IPS DF 6.9 (cell line): ENCODE measurements around the gene GPM6B.

Experiments
- DNase-seq: peaks from one replicate; pipeline ENCODE4 v3.0.0-alpha.2; 2013; ENCODE audit warnings: low read depth, low spot score
- H3K27ac ChIP-seq: one replicate; pipeline ENCODE4 v1.5.1; 2013; ENCODE audit warnings: low read length, control low read depth
- H3K27me3 ChIP-seq: 2 replicates; pipeline ENCODE4 v1.6.1; 2013; ENCODE audit warnings: mild to moderate bottlenecking, low read length; ENCODE audit not compliant: control insufficient read depth, insufficient read depth
- H3K36me3 ChIP-seq: 2 replicates; pipeline ENCODE4 v1.6.1; 2013; ENCODE audit warnings: low read length; ENCODE audit not compliant: control insufficient read depth, insufficient read depth
- H3K4me1 ChIP-seq: 2 replicates; pipeline ENCODE4 v1.6.1; 2013; ENCODE audit warnings: low read length; ENCODE audit not compliant: control insufficient read depth, insufficient read depth
- H3K4me3 ChIP-seq: 2 replicates; pipeline ENCODE4 v1.5.1; 2013; ENCODE audit warnings: mild to moderate bottlenecking, low read length
- H3K9me3 ChIP-seq: 2 replicates; pipeline ENCODE4 v1.6.1; 2013; ENCODE audit warnings: low read length, inconsistent platforms; ENCODE audit not compliant: control insufficient read depth, insufficient read depth
- WGBS: extraction: QIAGEN DNeasy Blood & Tissue Kit; methylation state at CpG from one replicate; pipeline ENCODE4 v1.1.7; 2013; ENCODE audit warnings: mixed read lengths, missing lambda C conversion rate; ENCODE audit not compliant: insufficient read length, insufficient coverage; 5-methylcytosine and 5-hydroxymethylcytosine counted together

Gene GPM6B

GRCh38 chrX:13755254-13755653, 61.6 kb downstream of the GPM6B start:
- no peaks in the 10 kb centered on the region for H3K4me1 ChIP-seq
- H3K36me3 ChIP-seq: no peaks in the 10 kb centered on the region
- DNase-seq: no peak
- H3K4me3 ChIP-seq: no peak overlapping the region
- H3K27me3 ChIP-seq: no peaks in the 10 kb centered on the region
- no peaks in the 10 kb centered on the region for H3K9me3 ChIP-seq
- no peak overlapping the region for H3K27ac ChIP-seq
- WGBS: no CpG with 5 or more reads among the region's 1 CpG

- no peaks in the 10 kb centered on the region for H3K27me3 ChIP-seq
- H3K4me1 ChIP-seq: no peaks in the 10 kb centered on the region
- WGBS: no CpG with 5 or more reads among the region's 1 CpG
- H3K27ac ChIP-seq: no peak overlapping the region
- no peak for DNase-seq
- no peaks in the 10 kb centered on the region for H3K9me3 ChIP-seq
- H3K36me3 ChIP-seq: no peaks in the 10 kb centered on the region
- H3K4me3 ChIP-seq: no peak overlapping the region
These were observed 62.1 kb downstream of the GPM6B start for GRCh38 chrX:13754765-13755164.

- H3K4me1 ChIP-seq: no peaks in the 10 kb centered on the region
- H3K27me3 ChIP-seq: no peaks in the 10 kb centered on the region
- DNase-seq: no peak
- H3K27ac ChIP-seq: no peak overlapping the region
- H3K36me3 ChIP-seq: no peaks in the 10 kb centered on the region
- no peaks in the 10 kb centered on the region for H3K9me3 ChIP-seq
- no peak overlapping the region for H3K4me3 ChIP-seq
- no CpG with 5 or more reads among the region's 3 CpGs for WGBS
These were observed 64.2 kb downstream of the GPM6B start for GRCh38 chrX:13752646-13753045.

GRCh38 chrX:13752141-13752540, 64.8 kb downstream of the GPM6B start:
- no peak overlapping the region for H3K4me3 ChIP-seq
- H3K4me1 ChIP-seq: no peaks in the 10 kb centered on the region
- no peaks in the 10 kb centered on the region for H3K36me3 ChIP-seq
- H3K9me3 ChIP-seq: no peaks in the 10 kb centered on the region
- no peak overlapping the region for H3K27ac ChIP-seq
- no peaks in the 10 kb centered on the region for H3K27me3 ChIP-seq
- whole genome bisulfite sequencing: no CpG with 5 or more reads among the region's 3 CpGs
- DNase-seq: no peak

- no peak overlapping the region for H3K4me3 ChIP-seq
- H3K4me1 ChIP-seq: no peaks in the 10 kb centered on the region
- H3K27ac ChIP-seq: no peak overlapping the region
- no peaks in the 10 kb centered on the region for H3K27me3 ChIP-seq
- H3K36me3 ChIP-seq: no peaks in the 10 kb centered on the region; the same call in 1 of the 2 replicates
- no peaks in the 10 kb centered on the region for H3K9me3 ChIP-seq
- no peak for DNase-seq
These were observed 66.1 kb downstream of the GPM6B start for GRCh38 chrX:13750812-13751211.

- DNase-seq: no peak
- Histone ChIP-seq H3K9me3 (no peaks in the 10 kb centered on the region), H3K36me3 (no peaks in the 10 kb centered on the region; the same call in 1 of the 2 replicates), H3K4me3 (no peak overlapping the region), H3K27ac (no peak overlapping the region), H3K4me1 (no peaks in the 10 kb centered on the region), H3K27me3 (no peaks in the 10 kb centered on the region)
These were observed 66.7 kb downstream of the GPM6B start for GRCh38 chrX:13750204-13750603.

- Histone ChIP-seq H3K4me3 (no peak overlapping the region), H3K4me1 (no peaks in the 10 kb centered on the region), H3K27me3 (no peaks in the 10 kb centered on the region), H3K36me3 (peaks cover 4% of the 10 kb centered on the region; the same call in 1 of the 2 replicates), H3K27ac (no peak overlapping the region), H3K9me3 (no peaks in the 10 kb centered on the region)
- no CpG with 5 or more reads among the region's 3 CpGs for WGBS
- DNase-seq: no peak
These were observed 68.4 kb downstream of the GPM6B start for GRCh38 chrX:13748486-13748885.

GRCh38 chrX:13747836-13748235, 69.1 kb downstream of the GPM6B start:
- WGBS: no CpG with 5 or more reads among the region's 2 CpGs
- Histone ChIP-seq H3K4me3 (no peak overlapping the region), H3K36me3 (peaks cover 4% of the 10 kb centered on the region; the same call in 1 of the 2 replicates), H3K27ac (no peak overlapping the region), H3K4me1 (no peaks in the 10 kb centered on the region), H3K9me3 (no peaks in the 10 kb centered on the region), H3K27me3 (no peaks in the 10 kb centered on the region)
- no peak for DNase-seq

GRCh38 chrX:13742397-13743176, 74.3 kb downstream of the GPM6B start:
- no CpG with 5 or more reads among the region's 13 CpGs for WGBS
- Histone ChIP-seq H3K9me3 (no peaks in the 10 kb centered on the region), H3K36me3 (peaks cover 4% of the 10 kb centered on the region; the same call in 1 of the 2 replicates), H3K27ac (no peak overlapping the region), H3K4me1 (no peaks in the 10 kb centered on the region), H3K27me3 (no peaks in the 10 kb centered on the region), H3K4me3 (no peak overlapping the region)
- DNase-seq: no peak

- no CpG with 5 or more reads among the region's 6 CpGs for WGBS
- Histone ChIP-seq H3K27me3 (no peaks in the 10 kb centered on the region), H3K4me1 (no peaks in the 10 kb centered on the region)
These were observed 75.2 kb downstream of the GPM6B start for GRCh38 chrX:13741695-13742094.

More at GRCh38 chrX:13741695-13742094, 75.2 kb downstream of the GPM6B start:
- no peak for DNase-seq
- Histone ChIP-seq H3K4me3 (no peak overlapping the region), H3K36me3 (peaks cover 4% of the 10 kb centered on the region; the same call in 1 of the 2 replicates), H3K27ac (no peak overlapping the region), H3K9me3 (no peaks in the 10 kb centered on the region)
